CD4-positive, alpha-beta T cell (primary cell): ENCODE data around the gene MCRS1. TPM values are rescaled to one million over a fixed set of nuclear protein-coding genes. Genes with fewer than 3 reads are reported as not detected.

ENCODE experiments used
- ATAC-seq: fragments of 200-7000 bp; cut with Tn5 transposase; one replicate; pipeline ENCODE4 v1.10.0; 2022; ENCODE audit warnings: mild to moderate bottlenecking; ENCODE audit not compliant: poor library complexity
- CTCF ChIA-PET: fragments of 350-600 bp; sonication (Branson Sonifier 250); formaldehyde crosslinking; loops from one replicate; lab custom pipeline; 2021; ENCODE audit warnings: antibody characterized with exemption, inconsistent platforms; lab: Charles Lee
- POLR2A ChIA-PET: fragments of 350-600 bp; sonication (Branson Sonifier 250); formaldehyde crosslinking; loops from one replicate; lab custom pipeline; 2021; ENCODE audit warnings: antibody characterized with exemption, inconsistent platforms; lab: Charles Lee
- DNase-seq, 14 experiments: peaks; one replicate each; pipeline ENCODE4 v3.0.0-alpha.2; 2013 to 2020; ENCODE audit warnings: mixed read lengths in 2 of 14
- H3K27ac ChIP-seq, 2 donors: one replicate each; pipeline versions ENCODE4 v1.5.1 to v1.7.0; 2013; ENCODE audit warnings: low read length in 2 of 2, low read depth in 1 of 2, mild to moderate bottlenecking in 1 of 2
- H3K27me3 ChIP-seq, 2 experiments: 1 replicate in 1 of 2; 2 replicates in 1 of 2; pipeline versions ENCODE4 v1.6.1 to v1.7.0; 2013; ENCODE audit warnings: low read length in 2 of 2, control low read depth in 1 of 2, mild to moderate bottlenecking in 1 of 2, moderate library complexity in 1 of 2; ENCODE audit not compliant: insufficient read depth in 2 of 2, control insufficient read depth in 1 of 2
- H3K36me3 ChIP-seq: one replicate; pipeline ENCODE4 v1.6.1; 2013; ENCODE audit warnings: low read length, control low read depth; ENCODE audit not compliant: insufficient read depth
- H3K4me1 ChIP-seq: one replicate; pipeline ENCODE4 v1.6.1; 2013; ENCODE audit warnings: low read length, control low read depth; ENCODE audit not compliant: insufficient read depth
- H3K4me3 ChIP-seq: one replicate; pipeline ENCODE4 v1.5.1; 2013; ENCODE audit warnings: mild to moderate bottlenecking, low read length, moderate library complexity
- H3K9me3 ChIP-seq, 2 experiments: 1 replicate in 1 of 2; 2 replicates in 1 of 2; pipeline versions ENCODE4 v1.6.1 to v1.7.0; 2013; ENCODE audit warnings: low read length in 2 of 2, mild to moderate bottlenecking in 2 of 2, control low read depth in 1 of 2, moderate library complexity in 1 of 2; ENCODE audit not compliant: control insufficient read depth in 1 of 2, insufficient read depth in 1 of 2
- H3K27ac Mint-ChIP-seq: one replicate; pipeline ENCODE4 v1.8.0; 2020; ENCODE audit warnings: mixed read lengths
- H3K27me3 Mint-ChIP-seq: one replicate; pipeline ENCODE4 v1.8.0; 2021; ENCODE audit warnings: mixed read lengths
- H3K36me3 Mint-ChIP-seq: one replicate; pipeline ENCODE4 v1.8.0; 2021; ENCODE audit warnings: low read depth, mixed read lengths
- H3K4me1 Mint-ChIP-seq: one replicate; pipeline ENCODE4 v1.8.0; 2021; ENCODE audit warnings: low read depth, mixed read lengths
- H3K4me3 Mint-ChIP-seq: one replicate; pipeline ENCODE4 v1.8.0; 2020; ENCODE audit warnings: mild to moderate bottlenecking, mixed read lengths
- H3K9me3 Mint-ChIP-seq: one replicate; pipeline ENCODE4 v1.8.0; 2020; ENCODE audit warnings: mixed read lengths
- CTCF ChIP-seq: fragments of 200-600 bp; IDR thresholded peaks from one replicate; pipeline ENCODE4 v1.8.0; 2022; ENCODE audit warnings: antibody characterized with exemption, mild to moderate bottlenecking
- intact Hi-C, 2 experiments: fragments of 100-400 bp; cut with DNase I in 1 of 2; cut with micrococcal nuclease in 1 of 2; formaldehyde crosslinking; loops; one replicate each; pipeline versions ENCODE4 v1.15.1 to v1.9.0; 2023 to 2025; cut with DNase I, micrococcal nuclease
- total RNA-seq, 174 experiments: library from RNA in 2 of 174; stranded (reverse) in 2 of 174; gene quantifications; one replicate each; pipeline ENCODE4 v1.2.3 and lab custom pipeline; 2021 to 2026

MCRS1 gene
- total RNA-seq, 2 experiments from 2014 or later = 49.0 to 56.4 TPM

DNA sequence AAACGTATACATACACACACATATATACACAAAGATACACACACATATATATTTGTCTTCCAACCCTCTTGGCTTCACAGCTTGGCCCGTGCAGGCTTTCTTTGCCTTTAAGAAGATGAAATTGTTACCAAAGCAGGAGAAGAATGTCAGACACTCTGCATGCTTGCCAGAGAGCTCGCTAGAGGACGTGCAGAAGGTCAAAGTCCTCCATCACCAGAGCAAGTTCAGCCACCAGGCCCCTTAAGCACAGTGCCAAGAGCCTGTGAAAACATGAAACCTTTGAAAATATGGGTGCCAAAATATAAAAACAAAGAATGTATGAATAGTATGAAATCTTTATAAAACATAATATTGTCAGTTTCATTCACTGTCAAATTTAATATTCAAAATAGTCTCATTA lies 14.9 kb upstream of the MCRS1 start:
- Mint-ChIP-seq H3K27ac (no peak overlapping the region), H3K4me1 (peaks cover 6% of the 10 kb centered on the region), H3K4me3 (no peak overlapping the region), H3K27me3 (no peaks in the 10 kb centered on the region), H3K36me3 (peaks cover 32% of the 10 kb centered on the region), H3K9me3 (no peaks in the 10 kb centered on the region)
- no peak for DNase-seq
- Histone ChIP-seq H3K9me3 (no peaks in the 10 kb centered on the region), H3K27ac (no peak overlapping the region), H3K27me3 (no peaks in the 10 kb centered on the region), H3K4me1 (peaks cover 9% of the 10 kb centered on the region), H3K36me3 (peaks cover 15% of the 10 kb centered on the region), H3K4me3 (no peak overlapping the region)
- TF ChIP-seq CTCF = no peak
- intact Hi-C loops = loop anchor here in 1 of 2 experiments (5.0 kb wide), 1 partner anchor 34 kb away; no protein-coding TSS in a partner anchor
- no peak for ATAC-seq
- POLR2A ChIA-PET = no interaction called here
- CTCF ChIA-PET = no interaction called here

- DNase-seq (no peak), ATAC-seq (no peak)
- H3K4me3 Mint-ChIP-seq = no peak overlapping the region
- H3K36me3 Mint-ChIP-seq = peaks cover 37% of the 10 kb centered on the region
- Histone ChIP-seq H3K4me3 (no peak overlapping the region), H3K27ac (no peak overlapping the region), H3K4me1 (peaks cover 9% of the 10 kb centered on the region), H3K27me3 (no peaks in the 10 kb centered on the region), H3K36me3 (peaks cover 17% of the 10 kb centered on the region), H3K9me3 (no peaks in the 10 kb centered on the region)
- intact Hi-C loops = loop anchor here in 1 of 2 experiments (5.0 kb wide), 1 partner anchor 35 kb away; no protein-coding TSS in a partner anchor
- ChIA-PET POLR2A (no interaction called here), CTCF (no interaction called here)
- no peaks in the 10 kb centered on the region for H3K27me3 Mint-ChIP-seq
- no peak overlapping the region for H3K27ac Mint-ChIP-seq
- H3K9me3 Mint-ChIP-seq = no peaks in the 10 kb centered on the region
- peaks cover 6% of the 10 kb centered on the region for H3K4me1 Mint-ChIP-seq
- TF ChIP-seq CTCF = no peak
These were observed 14.3 kb upstream of the MCRS1 start for GRCh38 chr12:49582201-49582600.

- ChIA-PET POLR2A (interaction anchor here (1.0 to 1.8 kb wide), 2 partner anchors 41 to 222 kb away, joined by 3 to 6 read pairs; no protein-coding TSS in a partner anchor), CTCF (interaction anchor here (0.6 to 3.3 kb wide), 13 partner anchors 10 to 258 kb away, joined by 3 to 20 read pairs (median 4); partner anchors contain the start of genes PRPF40B and TROAP)
- H3K27ac ChIP-seq = no peak overlapping the region
- Mint-ChIP-seq H3K9me3 (no peaks in the 10 kb centered on the region), H3K4me3 (no peak overlapping the region), H3K4me1 (peaks cover 6% of the 10 kb centered on the region), H3K27ac (no peak overlapping the region), H3K27me3 (no peaks in the 10 kb centered on the region), H3K36me3 (peaks cover 31% of the 10 kb centered on the region)
- H3K4me3 ChIP-seq = no peak overlapping the region
- peak; percentile 66 for TF ChIP-seq CTCF
- ATAC-seq (peak; percentile 84), DNase-seq (peak; percentile 24 to 73 (median 46))
- H3K9me3 ChIP-seq = no peaks in the 10 kb centered on the region
- peaks cover 14% of the 10 kb centered on the region for H3K36me3 ChIP-seq
- intact Hi-C loops = loop anchor here (1.0 to 5.0 kb wide), 4 partner anchors 36 to 223 kb away; partner anchors contain the start of gene PRPF40B (in 1 of the 2)
- H3K27me3 ChIP-seq = no peaks in the 10 kb centered on the region
- peaks cover 9% of the 10 kb centered on the region for H3K4me1 ChIP-seq
These were observed 12.9 kb upstream of the MCRS1 start for GRCh38 chr12:49580572-49581535.
